GM19240 (cell line): ENCODE measurements around the gene DIAPH2.
"Not testable (repeated sequence)": the region's sequence is repeated elsewhere in the genome, so short reads cannot be mapped to it uniquely, and the experiment has no call there.

Source experiments
- DNase-seq: peaks from one replicate; pipeline ENCODE4 v3.0.0; 2011; ENCODE audit warnings: low spot score; ENCODE audit not compliant: insufficient read length

DIAPH2 gene

GRCh38 chrX:96820935-96821334 lies 136.3 kb downstream of the DIAPH2 start:
- DNase-seq = no peak

GRCh38 chrX:96824166-96824565 lies 139.5 kb downstream of the DIAPH2 start:
- no peak for DNase-seq

- DNase-seq = no peak
These were observed 148.7 kb downstream of the DIAPH2 start for GRCh38 chrX:96833333-96833732.

DNA sequence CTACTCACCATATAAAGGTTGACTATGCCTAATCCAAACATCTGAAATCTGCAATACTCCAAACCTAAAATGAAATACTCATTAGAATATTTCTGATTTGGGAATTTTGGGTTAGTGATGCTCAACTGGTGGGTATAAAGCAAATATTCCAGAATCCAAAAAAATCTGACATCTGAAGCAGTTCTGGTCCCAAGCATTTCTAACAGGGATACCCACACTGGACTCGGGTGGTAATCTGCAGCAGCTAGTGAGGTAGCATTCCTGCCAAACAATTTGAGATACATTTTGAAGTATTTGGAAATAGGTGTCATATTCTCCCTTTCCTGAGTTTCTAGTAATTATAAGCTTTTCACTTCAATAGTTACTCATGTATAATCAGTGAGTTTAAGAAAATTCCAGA lies 149.5 kb downstream of the DIAPH2 start:
- DNase-seq = no peak

- DNase-seq = no peak
These were observed 151.1 kb downstream of the DIAPH2 start for GRCh38 chrX:96835660-96836289.

DNA sequence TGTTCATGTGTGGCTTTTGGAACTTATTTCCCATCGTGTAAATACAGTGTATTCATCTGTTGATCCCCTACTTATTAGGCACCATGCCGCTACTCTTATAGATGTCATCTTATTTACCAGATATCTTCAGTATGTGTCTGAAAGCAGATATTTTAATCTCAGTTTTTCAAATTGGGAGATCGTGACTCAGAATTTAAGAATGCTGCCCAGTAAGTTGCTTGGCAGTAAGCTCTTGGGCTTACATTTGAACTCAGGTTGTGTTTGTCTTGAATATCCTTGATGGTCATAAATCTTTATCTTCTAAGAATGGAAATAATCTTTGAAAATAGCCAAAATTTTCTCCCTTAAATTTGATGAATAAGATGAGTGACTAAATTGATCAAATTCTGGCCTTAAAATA lies 153.2 kb downstream of the DIAPH2 start:
- no peak for DNase-seq

DNA sequence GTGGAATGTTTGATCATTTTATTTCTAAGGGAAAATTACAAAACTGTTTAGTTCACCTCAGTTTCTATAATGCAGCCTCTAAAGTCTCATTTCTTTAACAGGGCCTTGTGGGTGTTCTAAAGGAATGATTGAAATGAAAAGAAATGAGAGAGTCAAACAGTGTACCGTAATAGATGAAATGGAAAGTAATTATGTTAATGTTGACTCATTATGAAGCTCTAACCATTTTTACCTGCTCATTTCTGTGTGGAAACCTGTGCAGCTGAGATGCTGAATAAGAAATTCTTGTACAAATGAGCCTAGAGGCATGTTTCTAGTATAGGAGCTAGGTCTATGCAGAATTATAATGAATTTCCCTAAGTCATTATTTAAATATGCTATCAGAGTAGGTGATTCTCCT lies 153.9 kb downstream of the DIAPH2 start:
- DNase-seq = no peak

GRCh38 chrX:96841325-96841724 lies 156.7 kb downstream of the DIAPH2 start:
- DNase-seq = no peak

- not testable (repeated sequence) for DNase-seq
These were observed 157.2 kb downstream of the DIAPH2 start for GRCh38 chrX:96841866-96842265.

DNA sequence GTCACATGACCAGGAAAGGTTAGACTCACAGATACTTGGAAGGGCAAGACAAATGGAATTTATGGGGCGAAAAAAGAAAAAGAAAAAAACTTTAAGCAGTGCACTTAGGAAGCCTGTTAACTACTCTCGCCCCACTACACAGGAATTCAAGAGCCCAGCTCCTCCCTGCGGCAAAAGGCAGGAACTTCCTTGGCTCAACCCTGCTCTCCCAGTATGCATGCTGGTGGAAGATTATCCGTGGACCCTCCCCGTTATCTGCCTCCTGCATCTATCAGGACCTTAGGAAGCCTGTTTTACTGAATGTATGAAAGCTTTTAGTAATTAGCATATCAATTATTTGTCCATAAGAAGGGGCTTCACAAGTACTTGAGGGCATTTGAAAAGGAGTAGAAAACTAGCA lies 158.9 kb downstream of the DIAPH2 start:
- DNase-seq = no peak

DNA sequence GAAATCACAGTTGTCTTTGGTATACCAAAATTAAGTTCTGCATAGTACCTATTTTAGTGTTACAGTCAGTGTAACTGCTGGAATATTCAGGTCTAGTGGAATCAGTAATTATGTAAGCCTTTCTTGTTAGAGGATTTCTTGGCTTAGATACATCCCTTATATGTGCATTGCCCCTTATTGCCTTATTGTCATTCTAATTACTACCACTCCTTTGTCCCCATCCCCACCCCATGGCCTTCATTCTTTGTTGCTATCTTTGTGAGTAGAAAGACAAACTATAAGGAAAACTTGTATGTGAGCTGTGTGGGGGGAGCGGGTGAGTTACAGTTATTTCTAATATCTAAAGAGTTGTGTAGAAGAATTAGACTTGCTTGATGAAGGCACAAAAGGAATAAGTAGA lies 162.2 kb downstream of the DIAPH2 start:
- DNase-seq = no peak

- not testable (repeated sequence) for DNase-seq
These were observed 174.8 kb downstream of the DIAPH2 start for GRCh38 chrX:96859422-96859821.

GRCh38 chrX:96861218-96861617 lies 176.6 kb downstream of the DIAPH2 start:
- DNase-seq = no peak

- no peak for DNase-seq
These were observed 177.0 kb downstream of the DIAPH2 start for GRCh38 chrX:96861661-96862060.

DNA sequence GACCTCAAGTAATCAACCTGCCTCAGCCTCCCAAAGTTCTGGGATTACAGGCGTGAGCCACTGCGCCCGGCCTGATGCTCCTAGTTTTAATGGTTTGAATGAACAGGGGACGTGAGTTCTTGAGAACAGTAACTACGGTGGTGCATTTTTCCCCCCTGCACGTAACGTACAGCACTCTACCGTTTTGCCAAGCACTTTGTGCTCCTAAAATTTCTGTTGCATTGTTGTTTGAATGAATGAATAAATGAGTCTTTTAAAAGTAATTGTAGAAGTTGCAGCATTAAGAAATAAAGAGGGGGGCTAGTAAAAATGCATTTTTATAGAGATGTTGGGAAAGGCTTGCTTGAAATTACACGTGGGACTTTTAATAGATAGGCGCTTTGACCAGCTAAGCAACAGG lies 199.0 kb downstream of the DIAPH2 start, which contains the start of gene RPA4:
RPA4 (plus strand) TSS at position 301 of the 400 bp plus-strand sequence. CDS start 403 bp downstream, outside the sequence.
- no peak for DNase-seq

DNA sequence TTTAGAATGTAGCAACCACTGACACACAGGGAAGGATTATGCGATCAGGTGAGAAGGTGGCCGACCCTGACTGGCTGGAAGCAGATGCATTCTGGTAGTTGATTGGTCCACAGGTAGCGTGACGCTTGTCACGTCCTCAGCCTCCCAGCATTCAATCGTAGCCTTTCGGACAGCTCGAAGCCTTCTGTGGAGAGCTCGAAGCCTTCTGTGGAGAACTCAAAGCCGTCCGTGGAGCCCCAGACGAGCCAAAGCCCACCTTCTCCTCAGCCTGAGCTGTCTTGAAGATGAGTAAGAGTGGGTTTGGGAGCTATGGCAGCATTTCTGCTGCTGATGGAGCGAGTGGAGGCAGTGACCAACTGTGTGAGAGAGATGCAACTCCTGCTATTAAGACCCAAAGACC lies 199.4 kb downstream of the DIAPH2 start:
- no peak for DNase-seq

DNA sequence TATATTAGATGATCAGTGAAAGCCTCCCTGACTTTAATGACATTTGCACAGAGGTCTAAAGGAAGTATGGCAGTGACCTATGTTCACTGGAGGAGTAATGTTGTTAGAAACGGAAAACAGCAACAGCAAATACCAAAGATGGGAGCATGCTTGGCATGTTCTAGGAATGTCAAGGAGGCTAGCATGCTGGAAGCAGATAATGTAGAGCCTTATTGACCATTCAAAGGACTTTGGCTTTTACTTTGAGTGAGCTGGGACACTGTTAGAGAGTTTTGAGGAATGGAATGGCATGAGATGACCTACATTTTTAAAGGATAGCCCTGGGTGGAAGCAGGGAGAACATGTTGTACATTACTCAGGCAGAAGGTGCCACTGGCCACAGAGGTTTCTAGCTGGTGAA lies 205.1 kb downstream of the DIAPH2 start:
- DNase-seq = no peak

DNA sequence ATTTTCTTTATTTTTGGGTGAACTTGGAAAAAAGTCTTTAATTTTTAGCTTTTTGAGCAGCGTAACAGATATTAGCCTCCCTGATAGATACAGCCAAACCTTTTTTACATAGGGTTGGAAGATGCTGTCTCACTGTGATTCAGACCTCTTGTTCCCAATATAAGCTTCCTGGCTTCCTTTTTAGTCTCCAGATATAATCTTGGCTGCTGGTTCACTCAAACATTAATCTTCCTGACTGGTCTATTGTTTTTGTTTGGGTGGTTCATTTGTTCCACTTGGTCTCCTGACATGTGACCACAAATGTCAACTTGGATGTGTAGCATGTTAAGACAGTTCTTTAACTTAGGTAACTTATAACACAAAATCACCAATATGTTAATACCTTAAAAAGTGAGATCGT lies 222.1 kb downstream of the DIAPH2 start:
- no peak for DNase-seq

- DNase-seq = no peak
These were observed 223.1 kb downstream of the DIAPH2 start for GRCh38 chrX:96907516-96908272.

DNA sequence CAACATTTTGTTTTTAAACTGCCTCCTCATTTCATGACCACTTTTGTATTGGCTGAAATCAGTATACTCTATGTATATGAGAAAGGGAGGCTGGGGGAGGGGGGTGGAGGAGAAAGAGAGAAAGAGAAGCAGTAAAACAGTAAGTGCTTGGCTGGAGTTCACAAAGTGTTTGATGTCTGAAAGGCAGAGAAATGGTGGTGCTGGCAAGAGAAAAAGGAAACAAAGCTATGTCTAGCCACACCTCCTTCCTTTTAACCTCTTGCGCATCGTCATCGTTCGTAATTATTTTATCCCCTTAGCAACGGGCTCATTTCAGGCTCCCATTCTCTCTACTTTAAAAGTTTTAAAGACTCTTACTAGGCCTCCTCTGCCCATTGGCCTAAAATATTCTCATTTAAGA lies 224.6 kb downstream of the DIAPH2 start:
- no peak for DNase-seq

- no peak for DNase-seq
These were observed 234.2 kb downstream of the DIAPH2 start for GRCh38 chrX:96918864-96919263.

- no peak for DNase-seq
These were observed 235.0 kb downstream of the DIAPH2 start for GRCh38 chrX:96919672-96920071.

DNA sequence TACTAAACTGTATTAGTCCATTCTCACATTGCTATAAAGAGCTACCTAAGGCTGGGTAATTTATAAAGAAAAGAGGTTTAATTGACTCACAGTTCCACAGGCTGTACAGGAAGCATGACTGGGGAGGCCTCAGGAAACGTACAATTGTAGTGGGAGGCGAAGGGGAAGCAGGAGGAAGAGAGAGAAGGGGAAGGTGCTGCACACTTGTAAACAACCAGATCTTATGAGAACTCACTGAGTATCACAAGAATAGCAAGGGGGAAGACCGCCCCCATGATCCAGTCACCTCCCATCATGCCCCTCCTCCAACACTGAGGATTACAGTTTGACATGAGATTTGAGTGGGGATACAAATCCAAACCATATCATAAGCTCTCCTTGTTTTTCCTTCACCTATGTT lies 239.9 kb downstream of the DIAPH2 start:
- no peak for DNase-seq
